Smooth muscle cell (in vitro differentiated cells): ENCODE data around the gene TMEM271. TPM values are rescaled to one million over a fixed set of nuclear protein-coding genes. Genes with fewer than 3 reads are reported as not detected.

Source experiments
- DNase-seq: peaks from one replicate; lab custom pipeline; 2025; ENCODE audit not compliant: unreplicated experiment; lab: John Stamatoyannopoulos, UW
- H2AFZ ChIP-seq: fragments of 200-600 bp; sonication (generic); 2 replicates; pipeline ENCODE4 v1.6.0; 2016; ENCODE audit warnings: antibody characterized with exemption, low read depth, mild to moderate bottlenecking
- H3F3A ChIP-seq: fragments of 200-600 bp; sonication (generic); 2 replicates; pipeline ENCODE4 v1.6.0; 2017; ENCODE audit warnings: antibody characterized with exemption, low read depth
- H3K27ac ChIP-seq: fragments of 200-600 bp; sonication (generic); 2 replicates; pipeline ENCODE4 v1.5.1; 2016; ENCODE audit warnings: low read depth, mild to moderate bottlenecking
- H3K27me3 ChIP-seq: fragments of 200-600 bp; sonication (generic); 2 replicates; pipeline ENCODE4 v1.6.1; 2016; ENCODE audit warnings: low read depth, mild to moderate bottlenecking
- H3K36me3 ChIP-seq: fragments of 200-600 bp; sonication (generic); 2 replicates; pipeline ENCODE4 v1.5.1; 2016; ENCODE audit warnings: low read depth
- H3K4me1 ChIP-seq: fragments of 200-600 bp; sonication (generic); 2 replicates; pipeline ENCODE4 v1.5.1; 2016; ENCODE audit warnings: low read depth
- H3K4me2 ChIP-seq: fragments of 200-600 bp; sonication (generic); 2 replicates; pipeline ENCODE4 v1.6.0; 2016; ENCODE audit warnings: mild to moderate bottlenecking
- H3K4me3 ChIP-seq: fragments of 200-600 bp; sonication (generic); 2 replicates; pipeline ENCODE4 v1.5.1; 2016; ENCODE audit warnings: mild to moderate bottlenecking
- H3K79me2 ChIP-seq: fragments of 200-600 bp; sonication (generic); 2 replicates; pipeline ENCODE4 v1.6.0; 2016; ENCODE audit warnings: low read depth, mild to moderate bottlenecking
- H3K9ac ChIP-seq: fragments of 200-600 bp; sonication (generic); 2 replicates; pipeline ENCODE4 v1.6.0; 2016; ENCODE audit warnings: low read depth
- H3K9me3 ChIP-seq: fragments of 200-600 bp; sonication (generic); replicated peaks from 2 replicates; pipeline ENCODE4 v1.5.1; 2016; ENCODE audit warnings: low read depth
- H4K20me1 ChIP-seq: fragments of 200-600 bp; sonication (generic); 2 replicates; pipeline ENCODE4 v1.6.0; 2016; ENCODE audit warnings: low read depth
- WGBS: methylation state at CpG from one replicate; pipeline ENCODE4 v1.1.7; 2016; ENCODE audit warnings: low lambda C conversion rate; 5-methylcytosine and 5-hydroxymethylcytosine counted together
- polyA plus RNA-seq: library from polyadenylated mRNA; unstranded; fragments of >200 nt; fragmentation: Nextera tagmentation; extraction: Ambion mirVana; gene quantifications from 2 replicates; pipeline ENCODE4 v1.2.1, GENCODE V29; 2016
- total RNA-seq: library from RNA; depleted of rRNA; stranded (reverse); fragments of >200 nt; gene quantifications from 2 replicates; pipeline ENCODE4 v1.2.3, GENCODE V29; 2014
- TF ChIP-seq, protein P1 (sequence below): fragments of 200-600 bp; sonication (generic); IDR thresholded peaks from 2 replicates; pipeline ENCODE4 v1.5.1; 2017; ENCODE audit warnings: borderline replicate concordance, mild to moderate bottlenecking, antibody characterized with exemption; ENCODE audit not compliant: insufficient read depth, poor library complexity, severe bottlenecking

Gene TMEM271
- total and polyA plus RNA-seq, 2 experiments from 2014 or later: not detected

DNA sequence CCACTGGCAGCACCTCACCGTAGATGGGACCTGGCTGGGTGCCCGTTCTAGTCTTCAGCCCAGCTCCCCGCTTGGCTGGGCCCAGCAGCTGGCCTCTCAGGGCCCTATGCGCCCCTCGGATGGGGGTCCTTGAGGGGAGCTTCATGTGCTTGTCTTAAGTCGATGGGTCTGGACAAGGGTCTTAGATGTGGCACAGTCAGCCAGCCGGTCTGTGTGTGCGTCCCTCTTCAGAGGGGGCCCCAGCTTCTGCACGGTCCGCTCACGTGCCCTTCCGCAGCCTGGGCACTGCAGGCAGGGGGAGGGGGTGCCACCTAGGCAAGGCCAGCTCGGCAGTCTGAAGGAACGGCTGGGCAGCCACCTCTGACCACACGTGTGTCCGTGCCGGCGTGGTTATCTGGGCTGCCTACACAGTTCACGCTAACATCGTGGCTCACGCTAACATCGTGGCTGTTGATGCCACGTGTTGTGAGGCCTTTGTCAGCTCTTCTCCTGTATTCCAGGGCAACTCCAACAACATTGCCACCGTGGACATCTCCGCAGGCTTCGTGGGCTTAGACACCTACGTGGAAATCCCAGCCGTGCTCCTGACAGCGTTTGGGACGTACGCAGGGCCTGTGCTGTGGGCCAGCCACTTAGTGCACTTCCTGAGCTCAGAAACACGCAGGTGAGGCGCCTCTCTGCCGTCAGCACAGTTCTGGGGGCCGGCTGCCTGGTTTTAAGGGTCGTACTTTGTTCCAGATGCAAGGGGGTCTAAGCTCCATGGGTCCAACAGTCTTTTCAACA is 42.6 kb downstream of the TMEM271 start:
- peaks cover 4% of the 10 kb centered on the region for H3K79me2 ChIP-seq

DNA sequence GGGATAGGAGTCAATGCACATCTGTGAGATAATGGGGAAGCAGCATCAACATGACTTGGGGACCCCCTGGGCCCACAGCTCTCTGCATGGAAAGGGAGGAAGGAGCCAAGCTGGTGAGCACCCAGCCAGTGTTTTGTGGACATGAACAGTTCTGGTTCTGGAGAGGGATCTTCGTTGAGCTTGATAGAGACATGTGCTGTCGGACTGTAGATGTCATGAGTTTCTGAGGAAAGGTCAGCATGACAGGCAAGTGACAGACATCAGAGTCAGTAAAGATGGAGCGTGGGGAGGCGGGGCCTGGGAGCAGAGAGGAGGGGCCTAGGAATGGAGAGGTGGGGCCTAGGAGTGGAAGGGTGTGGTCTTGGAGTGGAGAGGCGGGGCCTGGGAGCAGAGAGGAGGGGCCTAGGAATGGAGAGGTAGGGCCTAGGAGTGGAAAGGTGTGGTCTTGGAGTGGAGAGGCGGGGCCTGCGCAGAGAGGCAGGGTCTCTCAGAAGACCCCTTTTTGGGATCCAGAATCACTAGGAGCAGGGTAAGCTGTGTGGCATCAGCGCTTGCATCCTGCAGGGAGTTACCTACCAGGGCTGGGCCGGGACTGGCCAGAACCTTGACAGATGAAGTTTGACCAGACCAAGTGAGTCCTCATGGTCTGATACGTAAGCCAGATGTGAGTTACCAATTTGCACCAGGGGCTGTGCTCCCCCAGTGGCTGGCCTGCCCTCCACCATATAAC is 43.3 kb downstream of the TMEM271 start:
- H3F3A ChIP-seq: no peaks in the 10 kb centered on the region
- no peak overlapping the region for H3K9ac ChIP-seq
- DNase-seq: no peak
- no peak overlapping the region for H3K27ac ChIP-seq
- peaks cover 12% of the 10 kb centered on the region for H4K20me1 ChIP-seq
- H3K36me3 ChIP-seq: no peaks in the 10 kb centered on the region
- peaks cover 4% of the 10 kb centered on the region for H3K79me2 ChIP-seq
- no peak overlapping the region for H3K4me2 ChIP-seq
- no peak overlapping the region for H3K4me3 ChIP-seq
- no peaks in the 10 kb centered on the region for H3K4me1 ChIP-seq
- TF ChIP-seq, protein P1, sequence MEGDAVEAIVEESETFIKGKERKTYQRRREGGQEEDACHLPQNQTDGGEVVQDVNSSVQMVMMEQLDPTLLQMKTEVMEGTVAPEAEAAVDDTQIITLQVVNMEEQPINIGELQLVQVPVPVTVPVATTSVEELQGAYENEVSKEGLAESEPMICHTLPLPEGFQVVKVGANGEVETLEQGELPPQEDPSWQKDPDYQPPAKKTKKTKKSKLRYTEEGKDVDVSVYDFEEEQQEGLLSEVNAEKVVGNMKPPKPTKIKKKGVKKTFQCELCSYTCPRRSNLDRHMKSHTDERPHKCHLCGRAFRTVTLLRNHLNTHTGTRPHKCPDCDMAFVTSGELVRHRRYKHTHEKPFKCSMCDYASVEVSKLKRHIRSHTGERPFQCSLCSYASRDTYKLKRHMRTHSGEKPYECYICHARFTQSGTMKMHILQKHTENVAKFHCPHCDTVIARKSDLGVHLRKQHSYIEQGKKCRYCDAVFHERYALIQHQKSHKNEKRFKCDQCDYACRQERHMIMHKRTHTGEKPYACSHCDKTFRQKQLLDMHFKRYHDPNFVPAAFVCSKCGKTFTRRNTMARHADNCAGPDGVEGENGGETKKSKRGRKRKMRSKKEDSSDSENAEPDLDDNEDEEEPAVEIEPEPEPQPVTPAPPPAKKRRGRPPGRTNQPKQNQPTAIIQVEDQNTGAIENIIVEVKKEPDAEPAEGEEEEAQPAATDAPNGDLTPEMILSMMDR: no peak
- no peaks in the 10 kb centered on the region for H3K9me3 ChIP-seq
- WGBS: 96% methylated on average over 10 of the region's 10 CpGs
- no peak overlapping the region for H2AFZ ChIP-seq
- no peaks in the 10 kb centered on the region for H3K27me3 ChIP-seq

More for the DNA sequence above, 42.6 kb downstream of the TMEM271 start:
- no peak overlapping the region for H2AFZ ChIP-seq
- H3K9ac ChIP-seq: no peak overlapping the region
- no peaks in the 10 kb centered on the region for H3K4me1 ChIP-seq
- H4K20me1 ChIP-seq: peaks cover 12% of the 10 kb centered on the region
- no peak overlapping the region for H3K27ac ChIP-seq
- H3K4me2 ChIP-seq: no peak overlapping the region
- TF ChIP-seq, protein P1: no peak
- no peak for DNase-seq
- H3K36me3 ChIP-seq: no peaks in the 10 kb centered on the region
- no peaks in the 10 kb centered on the region for H3K27me3 ChIP-seq
- H3F3A ChIP-seq: no peaks in the 10 kb centered on the region
- H3K9me3 ChIP-seq: no peaks in the 10 kb centered on the region
- no peak overlapping the region for H3K4me3 ChIP-seq
- WGBS: 97% methylated on average over 36 of the region's 36 CpGs

- no peaks in the 10 kb centered on the region for H3F3A ChIP-seq
- WGBS: 98% methylated on average over 17 of the region's 17 CpGs
- no peaks in the 10 kb centered on the region for H3K4me1 ChIP-seq
- no peaks in the 10 kb centered on the region for H3K27me3 ChIP-seq
- peaks cover 4% of the 10 kb centered on the region for H3K79me2 ChIP-seq
- TF ChIP-seq, protein P1: no peak
- no peaks in the 10 kb centered on the region for H3K36me3 ChIP-seq
- no peak overlapping the region for H3K4me3 ChIP-seq
- H3K9ac ChIP-seq: no peak overlapping the region
- no peak overlapping the region for H3K27ac ChIP-seq
- no peaks in the 10 kb centered on the region for H3K9me3 ChIP-seq
- H3K4me2 ChIP-seq: no peak overlapping the region
- no peak overlapping the region for H2AFZ ChIP-seq
- H4K20me1 ChIP-seq: peaks cover 12% of the 10 kb centered on the region
- DNase-seq: no peak
Measured at GRCh38 chr4:531721-532565, 44.2 kb downstream of the TMEM271 start.
